Ovary (tissue), 10 donors: Measurements from ENCODE around the gene JAM3. TPM values are rescaled to one million over a fixed set of nuclear protein-coding genes. Genes with fewer than 3 reads are reported as not detected.
A peak's percentile ranks its signal among the peaks of the same experiment; 100 is the strongest.

Experiments used
- DNase-seq, 5 donors: peaks; one replicate each; pipeline ENCODE4 v3.0.0-alpha.2; 2019 to 2020
- H3K27ac ChIP-seq, 2 donors: fragments of 200-600 bp; one replicate each; pipeline versions ENCODE4 v1.5.1 to v1.8.0; 2019 to 2022
- H3K27me3 ChIP-seq: fragments of 200-600 bp; one replicate; pipeline ENCODE4 v1.8.0; 2022
- H3K36me3 ChIP-seq: fragments of 200-600 bp; sonication (generic); one replicate; pipeline ENCODE4 v1.5.1; 2019
- H3K4me1 ChIP-seq: one replicate; pipeline ENCODE4 v1.8.1; 2013; ENCODE audit warnings: mild to moderate bottlenecking, moderate library complexity; ENCODE audit not compliant: insufficient read depth
- H3K4me3 ChIP-seq: fragments of 200-600 bp; sonication (generic); one replicate; pipeline ENCODE4 v1.5.1; 2017
- H3K9me3 ChIP-seq, 2 donors: fragments of 200-600 bp in 1 of 2; sonication (generic) in 1 of 2; one replicate each; pipeline versions ENCODE4 v1.5.1 to v1.8.1; 2013 to 2019; ENCODE audit warnings: mild to moderate bottlenecking in 1 of 2, moderate library complexity in 1 of 2
- EP300 ChIP-seq: sonication (generic); formaldehyde crosslinking; IDR thresholded peaks from one replicate; pipeline ENCODE4 v1.6.1; 2017; ENCODE audit warnings: antibody characterized with exemption
- POLR2A ChIP-seq: fragments of 450-650 bp; IDR thresholded peaks from one replicate; pipeline ENCODE4 v1.6.1; 2017; ENCODE audit warnings: antibody characterized with exemption, mild to moderate bottlenecking, moderate library complexity
- WGBS, 3 donors: extraction: QIAGEN DNeasy Blood & Tissue Kit in 1 of 3; methylation state at CpG; one replicate each; pipeline versions ENCODE4 v1.1.5 to v1.1.7; 2013 to 2017; 5-methylcytosine and 5-hydroxymethylcytosine counted together
- intact Hi-C, 4 donors: fragments of 100-400 bp; cut with DNase I; formaldehyde crosslinking; loops; one replicate each; pipeline versions ENCODE4 v1.11.0 to v1.15.1; 2022 to 2023
- long read RNA-seq, 3 donors: library from polyadenylated mRNA in 2 of 3; unstranded in 2 of 3; transcript quantifications; one replicate each; pipeline ENCODE4 v2.0.0 and lab custom pipeline, GENCODE V29; 2021 to 2026
- polyA plus RNA-seq, 2 donors: library from polyadenylated mRNA; stranded (reverse); fragments of 200-250 nt in 1 of 2; fragments of 350-450 nt in 1 of 2; fragmentation: Illumina TruSeq in 1 of 2; extraction: RNeasy Lipid Tissue Mini Kit (QIAGEN cat#74804) in 1 of 2; gene quantifications; one replicate each; pipeline ENCODE4 v1.2.3, GENCODE V29; 2013 to 2014
- total RNA-seq, 7 donors: library from RNA; depleted of rRNA in 2 of 7; stranded (reverse); fragments of >200 nt in 2 of 7; fragmentation: NEBNext Ultra II Directional in 3 of 7; extraction: Animal tissue kit (Norgen Biotek cat#: 25700) in 3 of 7; gene quantifications; one replicate each; pipeline versions ENCODE4 v1.1.0 to v1.2.4, GENCODE V29; 2016 to 2023
- TF ChIP-seq, protein P1 (sequence below), 3 donors: fragments of 450-650 bp in 2 of 3; fragments of 200-600 bp in 1 of 3; IDR thresholded peaks; one replicate each; pipeline versions ENCODE4 v1.5.1 to v1.8.0; 2016 to 2022; ENCODE audit warnings: antibody characterized with exemption in 3 of 3, mild to moderate bottlenecking in 1 of 3
- donor health status: DM: no; HTN: no; CAD: no; lungs with moderate emphysema.
- donor health status: DM: no; HTN: no; CAD: no.
- donor health status: Bipolar disorder and iron deficiency.
- donor health status: DM: yes; HTN: yes; CAD: no.
- donor health status: DM: no; HTN: no; CAD: no.
- donor health status: DM: yes; HTN: yes; CAD: no.

Gene JAM3
- total RNA-seq: 10 to 100 TPM; 32.5 to 95.0 (median 72.3) TPM
- 10 to 100 TPM; 43.1 to 86.5 TPM for polyA plus RNA-seq
- long read RNA-seq, donor 1, transcript JAM3-201 (9 exons, 3,912 nt): major isoform, 101 of 123 reads
- long read RNA-seq, donor 1, partial matches to known transcripts: 6 of 123 reads
- long read RNA-seq, donor 1, other reads (novel, unspliced or antisense): 15 of 123 reads
- long read RNA-seq, donor 2, partial matches to known transcripts: 0 of 7 reads
- long read RNA-seq, donor 2, other reads (novel, unspliced or antisense): 0 of 7 reads
- long read RNA-seq, donor 3, transcript JAM3-201 (9 exons, 3,912 nt): major isoform, 172 of 195 reads
- long read RNA-seq, donor 3, partial matches to known transcripts: 18 of 195 reads
- long read RNA-seq, donor 3, other reads (novel, unspliced or antisense): 5 of 195 reads

GRCh38 chr11:134068829-134069425, at the start of gene JAM3:
TSS of gene JAM3 (plus strand) at chr11:134069072. CDS start at chr11:134069084, 12 bp downstream.
- Histone ChIP-seq H3K27me3 (no peaks in the 10 kb centered on the region), H3K4me3 (peak within 1 kb of the TSS; percentile 69), H3K36me3 (no peaks in the 10 kb centered on the region), H3K4me1 (no peaks in the 10 kb centered on the region), H3K27ac (peak within 1 kb of the TSS; percentile 74 to 84), H3K9me3 (no peaks in the 10 kb centered on the region)
- TF ChIP-seq POLR2A (peak; percentile 88), EP300 (no peak)
- TF ChIP-seq, protein P1, sequence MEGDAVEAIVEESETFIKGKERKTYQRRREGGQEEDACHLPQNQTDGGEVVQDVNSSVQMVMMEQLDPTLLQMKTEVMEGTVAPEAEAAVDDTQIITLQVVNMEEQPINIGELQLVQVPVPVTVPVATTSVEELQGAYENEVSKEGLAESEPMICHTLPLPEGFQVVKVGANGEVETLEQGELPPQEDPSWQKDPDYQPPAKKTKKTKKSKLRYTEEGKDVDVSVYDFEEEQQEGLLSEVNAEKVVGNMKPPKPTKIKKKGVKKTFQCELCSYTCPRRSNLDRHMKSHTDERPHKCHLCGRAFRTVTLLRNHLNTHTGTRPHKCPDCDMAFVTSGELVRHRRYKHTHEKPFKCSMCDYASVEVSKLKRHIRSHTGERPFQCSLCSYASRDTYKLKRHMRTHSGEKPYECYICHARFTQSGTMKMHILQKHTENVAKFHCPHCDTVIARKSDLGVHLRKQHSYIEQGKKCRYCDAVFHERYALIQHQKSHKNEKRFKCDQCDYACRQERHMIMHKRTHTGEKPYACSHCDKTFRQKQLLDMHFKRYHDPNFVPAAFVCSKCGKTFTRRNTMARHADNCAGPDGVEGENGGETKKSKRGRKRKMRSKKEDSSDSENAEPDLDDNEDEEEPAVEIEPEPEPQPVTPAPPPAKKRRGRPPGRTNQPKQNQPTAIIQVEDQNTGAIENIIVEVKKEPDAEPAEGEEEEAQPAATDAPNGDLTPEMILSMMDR (IDR thresholded peaks at IDR 0.05): peak in 1 of 3 donors; percentile 9
- DNase-seq: peak; percentile 96 to 98 (median 97)
- intact Hi-C loops: loop anchor here in 1 of 4 donors (5.0 kb wide), 1 partner anchor 48 kb away; no protein-coding TSS in a partner anchor
- 0% methylated on average over 34 to 57 of the region's 57 CpGs for WGBS, 3 donors

- Histone ChIP-seq H3K27me3 (no peaks in the 10 kb centered on the region), H3K36me3 (no peaks in the 10 kb centered on the region), H3K4me1 (no peaks in the 10 kb centered on the region), H3K9me3 (no peaks in the 10 kb centered on the region), H3K4me3 (no peak overlapping the region), H3K27ac (no peak overlapping the region)
- WGBS, 3 donors: 63 to 70% (median 64%) methylated on average over 7 of the region's 7 CpGs
- TF ChIP-seq, protein P1 (IDR thresholded peaks at IDR 0.05): no peak
- intact Hi-C loops: no loop called here
- DNase-seq: no peak
These were observed 49.4 kb upstream of the JAM3 start for GRCh38 chr11:134019500-134019899.

DNA sequence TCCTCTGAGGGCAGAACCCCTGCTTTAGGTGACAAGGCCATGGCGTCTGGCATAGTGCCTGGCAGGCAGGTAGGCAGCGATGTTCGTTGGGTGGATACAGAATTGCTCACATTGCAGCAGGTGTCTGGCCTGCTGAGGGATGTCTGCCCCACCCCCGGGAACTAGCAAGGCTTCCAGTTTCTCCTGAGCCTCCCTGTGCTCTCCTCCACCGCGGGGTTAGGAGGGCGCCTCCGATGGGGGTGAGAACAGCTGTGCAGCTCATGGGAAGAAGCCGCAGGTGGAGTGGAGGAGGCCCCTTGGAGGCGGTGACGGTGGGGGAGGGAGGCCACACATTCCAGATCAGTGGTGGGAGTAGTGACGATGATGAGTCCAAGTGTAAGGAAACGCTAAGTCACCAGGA, 48.3 kb upstream of the JAM3 start:
- 34 to 56% (median 35%) methylated on average over 13 of the region's 13 CpGs for WGBS, 3 donors
- H3K27me3 ChIP-seq: no peaks in the 10 kb centered on the region

DNA sequence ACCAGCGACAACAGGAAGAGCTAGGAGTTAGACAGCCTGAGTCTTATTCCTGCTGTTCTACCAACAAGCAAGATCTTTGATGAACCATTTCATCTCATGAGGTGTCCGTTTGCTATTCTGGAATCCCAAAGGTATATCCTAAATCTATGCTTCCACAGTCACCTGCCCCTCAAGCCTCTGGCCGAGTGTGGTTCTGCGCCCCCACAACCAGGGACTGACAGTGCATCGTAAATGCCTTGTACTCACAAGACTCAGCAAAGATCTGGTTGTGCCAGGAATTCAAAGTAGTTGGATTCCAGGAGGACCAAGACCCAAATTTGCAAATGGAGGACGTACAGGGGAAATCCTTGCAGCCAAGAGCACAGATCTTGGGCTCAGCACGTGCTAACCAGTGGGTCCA, 47.5 kb upstream of the JAM3 start:
- Histone ChIP-seq H3K4me3 (no peak overlapping the region), H3K27me3 (no peaks in the 10 kb centered on the region), H3K9me3 (no peaks in the 10 kb centered on the region), H3K27ac (no peak overlapping the region), H3K4me1 (no peaks in the 10 kb centered on the region), H3K36me3 (no peaks in the 10 kb centered on the region)
- intact Hi-C loops: no loop called here
- DNase-seq: no peak
- TF ChIP-seq, protein P1 (IDR thresholded peaks at IDR 0.05): no peak
- TF ChIP-seq EP300 (no peak), POLR2A (no peak)
- WGBS, 3 donors: 82 to 94% (median 86%) methylated on average over 7 of the region's 7 CpGs

More for the DNA sequence above, 48.3 kb upstream of the JAM3 start:
- no peak for TF ChIP-seq POLR2A
- TF ChIP-seq, protein P1 (IDR thresholded peaks at IDR 0.05): no peak
- no peak for TF ChIP-seq EP300
- Histone ChIP-seq H3K36me3 (no peaks in the 10 kb centered on the region), H3K27ac (no peak overlapping the region), H3K4me3 (no peak overlapping the region), H3K4me1 (no peaks in the 10 kb centered on the region), H3K9me3 (no peaks in the 10 kb centered on the region)
- no peak for DNase-seq
- intact Hi-C loops: no loop called here
